ENCODE measurements around the gene ARL15. TPM values are rescaled to one million over a fixed set of nuclear protein-coding genes. Genes with fewer than 3 reads are reported as not detected.

ARL15 gene
- total RNA-seq, 1 experiment from 2014 or later = 140 TPM

DNA sequence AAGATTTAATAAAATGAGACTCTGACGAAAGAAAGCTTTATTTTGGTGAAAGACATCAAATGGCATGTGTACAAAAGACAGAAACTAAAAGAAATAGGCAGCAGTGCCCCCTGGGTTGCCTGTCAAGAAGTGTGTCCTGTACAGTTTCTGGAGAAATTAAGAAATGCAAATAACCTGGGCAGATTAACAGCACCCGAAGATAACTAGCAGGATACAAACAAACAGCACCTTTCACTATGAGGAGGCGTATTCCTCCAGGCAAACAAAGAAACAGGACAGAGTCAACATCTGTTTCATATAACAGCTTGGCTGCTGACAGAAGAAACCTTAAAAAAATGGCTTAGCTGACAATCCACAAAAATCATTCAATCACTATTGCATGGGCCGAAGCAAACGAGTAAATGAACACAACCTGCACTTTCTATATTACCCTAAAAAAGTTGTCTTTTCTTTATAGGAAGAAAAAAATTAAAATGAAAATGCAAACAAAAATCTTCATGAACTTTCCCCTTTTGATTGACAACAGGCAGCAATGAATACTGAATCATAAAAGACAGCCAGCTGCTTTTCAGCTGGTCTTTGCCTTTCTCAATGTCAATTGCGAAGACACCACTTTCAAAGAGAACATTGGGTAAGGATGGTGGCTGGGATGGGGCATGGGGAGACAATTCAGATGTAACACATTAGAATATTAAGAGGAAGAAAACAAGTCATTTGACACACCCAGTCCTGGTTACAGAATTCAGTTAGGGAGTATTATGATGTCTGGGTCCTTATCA is 162.1 kb downstream of the ARL15 start:
- H3K27me3 ChIP-seq (replicated peaks; ENCODE audit: control insufficient read depth, insufficient read depth, low read length) = no peaks in the 10 kb centered on the region
- H3K9me3 ChIP-seq = no peaks in the 10 kb centered on the region
- no peak overlapping the region for H3K4me3 Mint-ChIP-seq (ENCODE audit: unreplicated experiment)
- H3K27me3 Mint-ChIP-seq (ENCODE audit: insufficient read depth, unreplicated experiment) = no peaks in the 10 kb centered on the region
- no peaks in the 10 kb centered on the region for H3K36me3 ChIP-seq (ENCODE audit: control insufficient read depth, insufficient read depth, low read length)
- peaks cover 20% of the 10 kb centered on the region for H3K4me1 Mint-ChIP-seq (ENCODE audit: low read depth, unreplicated experiment)
- intact Hi-C loops (cut with micrococcal nuclease; ENCODE audit: unreplicated experiment) = no loop called here
- H3K9me3 Mint-ChIP-seq (ENCODE audit: unreplicated experiment) = no peaks in the 10 kb centered on the region
- H3K27ac Mint-ChIP-seq (ENCODE audit: unreplicated experiment) = no peak overlapping the region
- no peak for DNase-seq
- peaks cover 24% of the 10 kb centered on the region for H3K36me3 Mint-ChIP-seq (ENCODE audit: insufficient read depth, unreplicated experiment)
- BruUV-seq (replicated peaks) = no TSS peak
- POLR2A ChIA-PET = no interaction called here
- peaks cover 9% of the 10 kb centered on the region; the same call in 1 of the 2 replicates for H3K4me1 ChIP-seq
- TF ChIP-seq, protein P1, sequence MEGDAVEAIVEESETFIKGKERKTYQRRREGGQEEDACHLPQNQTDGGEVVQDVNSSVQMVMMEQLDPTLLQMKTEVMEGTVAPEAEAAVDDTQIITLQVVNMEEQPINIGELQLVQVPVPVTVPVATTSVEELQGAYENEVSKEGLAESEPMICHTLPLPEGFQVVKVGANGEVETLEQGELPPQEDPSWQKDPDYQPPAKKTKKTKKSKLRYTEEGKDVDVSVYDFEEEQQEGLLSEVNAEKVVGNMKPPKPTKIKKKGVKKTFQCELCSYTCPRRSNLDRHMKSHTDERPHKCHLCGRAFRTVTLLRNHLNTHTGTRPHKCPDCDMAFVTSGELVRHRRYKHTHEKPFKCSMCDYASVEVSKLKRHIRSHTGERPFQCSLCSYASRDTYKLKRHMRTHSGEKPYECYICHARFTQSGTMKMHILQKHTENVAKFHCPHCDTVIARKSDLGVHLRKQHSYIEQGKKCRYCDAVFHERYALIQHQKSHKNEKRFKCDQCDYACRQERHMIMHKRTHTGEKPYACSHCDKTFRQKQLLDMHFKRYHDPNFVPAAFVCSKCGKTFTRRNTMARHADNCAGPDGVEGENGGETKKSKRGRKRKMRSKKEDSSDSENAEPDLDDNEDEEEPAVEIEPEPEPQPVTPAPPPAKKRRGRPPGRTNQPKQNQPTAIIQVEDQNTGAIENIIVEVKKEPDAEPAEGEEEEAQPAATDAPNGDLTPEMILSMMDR (IDR thresholded peaks at IDR 0.05; ENCODE audit: insufficient read depth in 1 of 2, low read depth in 1 of 2, low read length in 1 of 2, severe bottlenecking in 1 of 2, unreplicated experiment in 1 of 2) = peak in 1 of 2 experiments; percentile 26
- CTCF ChIA-PET = no interaction called here
- H3K4me3 ChIP-seq (ENCODE audit: low read depth, low read length) = no peak overlapping the region

DNA sequence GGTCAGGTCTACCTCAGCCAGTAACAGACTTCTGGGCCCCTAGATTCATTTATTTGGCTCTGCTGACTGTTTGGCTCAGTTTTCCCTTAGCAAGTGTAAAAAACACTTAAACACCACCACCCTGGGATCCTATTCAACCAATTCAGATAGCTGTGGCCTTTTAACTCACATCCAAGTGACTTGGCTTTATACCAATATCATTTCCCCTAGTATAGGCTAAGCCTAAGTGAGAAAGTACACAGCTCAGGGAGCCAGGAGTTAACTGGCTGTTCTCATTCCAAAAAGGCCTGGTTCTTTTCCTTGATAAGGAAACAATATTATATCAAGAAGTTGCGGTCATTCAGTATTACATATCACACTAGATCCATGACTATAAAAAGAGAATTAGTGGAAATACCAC is 163.5 kb downstream of the ARL15 start:
- H3K4me3 Mint-ChIP-seq (ENCODE audit: unreplicated experiment) = no peak overlapping the region
- H3K27ac Mint-ChIP-seq (ENCODE audit: unreplicated experiment) = no peak overlapping the region
- CTCF ChIA-PET = no interaction called here
- Histone ChIP-seq H3K4me3 (ENCODE audit: low read depth, low read length) (no peak overlapping the region), H3K4me1 (peaks cover 9% of the 10 kb centered on the region; the same call in 1 of the 2 replicates), H3K36me3 (ENCODE audit: control insufficient read depth, insufficient read depth, low read length) (no peaks in the 10 kb centered on the region), H3K27me3 (replicated peaks; ENCODE audit: control insufficient read depth, insufficient read depth, low read length) (no peaks in the 10 kb centered on the region), H3K9me3 (no peaks in the 10 kb centered on the region)
- peaks cover 22% of the 10 kb centered on the region for H3K36me3 Mint-ChIP-seq (ENCODE audit: insufficient read depth, unreplicated experiment)
- H3K27me3 Mint-ChIP-seq (ENCODE audit: insufficient read depth, unreplicated experiment) = no peaks in the 10 kb centered on the region
- intact Hi-C loops (cut with micrococcal nuclease; ENCODE audit: unreplicated experiment) = no loop called here
- TF ChIP-seq, protein P1 (IDR thresholded peaks at IDR 0.05; ENCODE audit: insufficient read depth in 1 of 2, low read depth in 1 of 2, low read length in 1 of 2, severe bottlenecking in 1 of 2, unreplicated experiment in 1 of 2) = no peak
- H3K9me3 Mint-ChIP-seq (ENCODE audit: unreplicated experiment) = no peaks in the 10 kb centered on the region
- no TSS peak for BruUV-seq (replicated peaks)
- DNase-seq = no peak
- H3K4me1 Mint-ChIP-seq (ENCODE audit: low read depth, unreplicated experiment) = peaks cover 15% of the 10 kb centered on the region
- POLR2A ChIA-PET = no interaction called here

DNA sequence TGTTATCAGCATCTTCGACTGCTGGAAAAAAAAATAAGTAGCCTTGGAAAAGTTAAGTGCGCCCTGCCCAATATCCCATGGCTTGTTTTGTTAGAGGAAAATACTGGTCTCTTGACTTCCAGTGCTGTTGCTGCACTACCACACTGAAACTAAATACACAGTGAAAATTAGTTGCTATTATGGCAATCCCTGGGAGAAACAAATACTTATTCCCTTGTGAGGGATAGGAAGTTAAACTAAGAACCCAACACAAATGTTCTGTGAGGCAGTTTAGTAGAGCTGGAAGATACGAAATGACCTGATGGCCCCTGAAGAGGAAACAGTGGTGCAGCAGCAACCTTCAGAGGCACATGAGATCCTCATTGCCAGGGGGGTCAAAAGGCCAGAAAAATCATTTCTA is 164.0 kb downstream of the ARL15 start:
- CTCF ChIA-PET = no interaction called here
- Mint-ChIP-seq H3K4me1 (ENCODE audit: low read depth, unreplicated experiment) (peaks cover 13% of the 10 kb centered on the region), H3K27ac (ENCODE audit: unreplicated experiment) (no peak overlapping the region), H3K9me3 (ENCODE audit: unreplicated experiment) (no peaks in the 10 kb centered on the region), H3K27me3 (ENCODE audit: insufficient read depth, unreplicated experiment) (no peaks in the 10 kb centered on the region), H3K36me3 (ENCODE audit: insufficient read depth, unreplicated experiment) (peaks cover 22% of the 10 kb centered on the region), H3K4me3 (ENCODE audit: unreplicated experiment) (no peak overlapping the region)
- POLR2A ChIA-PET = no interaction called here
- no TSS peak for BruUV-seq (replicated peaks)
- H3K36me3 ChIP-seq (ENCODE audit: control insufficient read depth, insufficient read depth, low read length) = no peaks in the 10 kb centered on the region
- H3K4me3 ChIP-seq (ENCODE audit: low read depth, low read length) = no peak overlapping the region
- TF ChIP-seq, protein P1 (IDR thresholded peaks at IDR 0.05; ENCODE audit: insufficient read depth in 1 of 2, low read depth in 1 of 2, low read length in 1 of 2, severe bottlenecking in 1 of 2, unreplicated experiment in 1 of 2) = no peak
- no peak for DNase-seq
- H3K4me1 ChIP-seq = peaks cover 9% of the 10 kb centered on the region; the same call in 1 of the 2 replicates
- intact Hi-C loops (cut with micrococcal nuclease; ENCODE audit: unreplicated experiment) = no loop called here
- H3K9me3 ChIP-seq = no peaks in the 10 kb centered on the region
- H3K27me3 ChIP-seq (replicated peaks; ENCODE audit: control insufficient read depth, insufficient read depth, low read length) = no peaks in the 10 kb centered on the region

Measured in Caco-2 (cell line).